Adrenal gland (tissue), 12 donors: Measurements from ENCODE around the gene SLC23A3. TPM values are rescaled to one million over a fixed set of nuclear protein-coding genes. Genes with fewer than 3 reads are reported as not detected.

ENCODE experiments used
- DNase-seq, 7 donors: peaks; one replicate each; pipeline ENCODE4 v3.0.0-alpha.2; 2019 to 2020
- H3K27ac ChIP-seq, 5 donors: fragments of 200-600 bp; sonication (generic) in 4 of 5; 1 replicate in 3 of 5; 2 replicates in 2 of 5; pipeline versions ENCODE4 v1.5.1 to v1.8.0; 2016 to 2020; ENCODE audit warnings: mild to moderate bottlenecking in 1 of 5
- H3K27me3 ChIP-seq: fragments of 200-600 bp; 2 replicates; pipeline ENCODE4 v1.8.0; 2021
- H3K36me3 ChIP-seq, 2 donors: fragments of 200-600 bp; replicated peaks in 1 of 2; 1 replicate in 1 of 2; 2 replicates in 1 of 2; pipeline versions ENCODE4 v1.5.1 to v1.8.0; 2018 to 2022
- H3K4me1 ChIP-seq, 2 donors: fragments of 200-600 bp; replicated peaks in 1 of 2; 1 replicate in 1 of 2; 2 replicates in 1 of 2; pipeline versions ENCODE4 v1.5.1 to v1.8.0; 2018 to 2021
- H3K4me3 ChIP-seq, 4 donors: fragments of 200-600 bp; sonication (generic) in 3 of 4; one replicate each; pipeline ENCODE4 v1.5.1; 2016 to 2018
- H3K9me3 ChIP-seq, 3 donors: fragments of 200-600 bp; sonication (generic) in 1 of 3; replicated peaks in 1 of 3; 1 replicate in 2 of 3; 2 replicates in 1 of 3; pipeline versions ENCODE4 v1.5.1 to v1.8.0; 2016 to 2021
- POLR2A ChIP-seq, 2 donors: fragments of 450-650 bp; IDR thresholded peaks; one replicate each; pipeline ENCODE4 v1.6.1; 2017; ENCODE audit warnings: antibody characterized with exemption in 2 of 2, mild to moderate bottlenecking in 2 of 2, moderate library complexity in 1 of 2
- WGBS, 4 donors: extraction: QIAGEN DNeasy Blood & Tissue Kit in 2 of 4; methylation state at CpG; one replicate each; pipeline versions ENCODE4 v1.1.5 to v1.1.7; 2013 to 2017; 5-methylcytosine and 5-hydroxymethylcytosine counted together
- intact Hi-C, 2 donors: fragments of 100-400 bp; cut with DNase I; formaldehyde crosslinking; loops; one replicate each; pipeline versions ENCODE4 v1.14.1 to v1.15.0; 2022 to 2023
- polyA plus RNA-seq, 3 donors: library from polyadenylated mRNA; stranded (reverse); fragments of 200-250 nt in 2 of 3; fragments of 350-450 nt in 1 of 3; fragmentation: Illumina TruSeq in 1 of 3; extraction: RNeasy Lipid Tissue Mini Kit (QIAGEN cat#74804) in 1 of 3; gene quantifications; one replicate each; pipeline ENCODE4 v1.2.3, GENCODE V29; 2013 to 2014
- total RNA-seq, 9 donors: library from RNA; depleted of rRNA in 4 of 9; stranded (reverse); fragments of >200 nt in 4 of 9; fragments of 120-200 nt in 1 of 9; fragmentation: NEBNext Ultra II Directional in 1 of 9; extraction: Animal tissue kit (Norgen Biotek cat#: 25700) in 1 of 9; gene quantifications; one replicate each; pipeline versions ENCODE4 v1.1.0 to v1.2.4, GENCODE V29; 2013 to 2023
- TF ChIP-seq, protein P1 (sequence below), 6 experiments: fragments of 450-650 bp in 4 of 6; fragments of 200-600 bp in 2 of 6; sonication (generic) in 1 of 6; IDR thresholded peaks; 1 replicate in 5 of 6; 2 replicates in 1 of 6; pipeline versions ENCODE4 v1.5.1 to v1.8.0; 2016 to 2021; ENCODE audit warnings: antibody characterized with exemption in 6 of 6, mild to moderate bottlenecking in 2 of 6, moderate library complexity in 1 of 6
- donor health status: healthy with polysubstance abuse.
- donor health status: Bipolar disorder and iron deficiency.
- donor health status: DM: yes; HTN: yes; CAD: no.
- donor health status: DM: no; HTN: no; CAD: no.
- donor health status: DM: no; HTN: no; CAD: no.
- donor health status: DM: yes; HTN: yes; CAD: no.

SLC23A3 gene
- total and polyA plus RNA-seq, 12 donors: 0.11 to 4.3 (median 0.84) TPM; not detected in 2

DNA sequence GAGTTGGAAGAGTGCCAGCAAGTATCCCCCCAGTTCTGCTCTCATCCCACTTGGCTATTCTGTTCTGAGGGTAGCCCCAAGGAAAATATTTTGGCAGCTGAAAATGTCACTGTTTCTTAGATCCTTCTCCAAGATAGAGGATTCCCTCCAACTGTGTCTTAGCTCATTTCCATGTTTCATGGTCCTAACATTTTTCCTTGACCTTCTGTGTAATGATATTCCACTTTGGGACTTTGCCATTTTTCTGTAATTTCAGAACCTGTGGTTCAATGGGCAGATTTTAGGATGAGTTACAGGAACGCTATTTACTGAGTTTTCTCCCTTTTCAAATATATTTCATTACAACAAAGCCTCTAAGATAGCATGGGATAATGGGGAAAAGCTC, 44.0 kb downstream of the SLC23A3 start:
- intact Hi-C loops: no loop called here
- no peak for DNase-seq
- Histone ChIP-seq H3K36me3 (no peaks in the 10 kb centered on the region), H3K27ac (peak overlapping the region; percentile 73 to 93 (median 81)), H3K9me3 (no peaks in the 10 kb centered on the region), H3K27me3 (no peaks in the 10 kb centered on the region), H3K4me1 (peaks cover 15 to 38% of the 10 kb centered on the region in 2 donors), H3K4me3 (no peak overlapping the region)
- TF ChIP-seq, protein P1, sequence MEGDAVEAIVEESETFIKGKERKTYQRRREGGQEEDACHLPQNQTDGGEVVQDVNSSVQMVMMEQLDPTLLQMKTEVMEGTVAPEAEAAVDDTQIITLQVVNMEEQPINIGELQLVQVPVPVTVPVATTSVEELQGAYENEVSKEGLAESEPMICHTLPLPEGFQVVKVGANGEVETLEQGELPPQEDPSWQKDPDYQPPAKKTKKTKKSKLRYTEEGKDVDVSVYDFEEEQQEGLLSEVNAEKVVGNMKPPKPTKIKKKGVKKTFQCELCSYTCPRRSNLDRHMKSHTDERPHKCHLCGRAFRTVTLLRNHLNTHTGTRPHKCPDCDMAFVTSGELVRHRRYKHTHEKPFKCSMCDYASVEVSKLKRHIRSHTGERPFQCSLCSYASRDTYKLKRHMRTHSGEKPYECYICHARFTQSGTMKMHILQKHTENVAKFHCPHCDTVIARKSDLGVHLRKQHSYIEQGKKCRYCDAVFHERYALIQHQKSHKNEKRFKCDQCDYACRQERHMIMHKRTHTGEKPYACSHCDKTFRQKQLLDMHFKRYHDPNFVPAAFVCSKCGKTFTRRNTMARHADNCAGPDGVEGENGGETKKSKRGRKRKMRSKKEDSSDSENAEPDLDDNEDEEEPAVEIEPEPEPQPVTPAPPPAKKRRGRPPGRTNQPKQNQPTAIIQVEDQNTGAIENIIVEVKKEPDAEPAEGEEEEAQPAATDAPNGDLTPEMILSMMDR (IDR thresholded peaks at IDR 0.05): no peak
- no peak for TF ChIP-seq POLR2A (IDR thresholded peaks at IDR 0.05)
- WGBS, 4 donors: 37 to 59% (median 57%) methylated on average over 1 of the region's 1 CpG

DNA sequence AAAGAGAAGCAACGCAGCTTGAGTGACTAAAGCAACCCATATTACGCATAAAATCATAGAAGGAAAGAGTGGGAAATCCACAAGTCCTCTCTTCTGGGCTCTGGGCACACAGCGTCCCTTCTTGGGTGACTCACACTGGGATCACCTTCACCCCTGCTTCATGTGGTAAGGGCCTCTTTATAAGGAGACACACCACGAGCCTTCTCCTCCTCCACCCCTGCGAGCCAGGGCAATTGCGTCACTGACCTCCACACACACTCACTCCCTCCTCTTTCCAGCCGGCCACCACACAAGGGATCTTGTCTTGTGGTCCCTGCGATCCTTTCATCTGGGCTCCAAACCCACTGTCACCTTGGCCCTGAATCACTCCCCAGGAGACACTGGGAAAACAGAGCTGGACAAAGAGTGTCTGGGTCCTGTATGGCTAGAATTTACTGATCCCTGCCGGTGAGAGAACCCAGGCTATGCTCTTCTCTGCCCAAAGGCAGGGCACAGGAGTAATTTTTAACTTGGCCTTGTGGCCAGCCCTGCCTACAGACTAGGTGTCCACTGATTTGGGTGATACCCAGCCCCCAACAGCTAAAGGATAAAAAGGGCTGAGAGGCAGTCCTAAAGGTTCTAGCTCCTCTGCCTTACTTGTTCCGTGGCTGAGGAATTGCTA, 44.5 kb downstream of the SLC23A3 start:
- intact Hi-C loops: no loop called here
- TF ChIP-seq, protein P1 (IDR thresholded peaks at IDR 0.05): no peak
- peak in 1 of 2 donors; percentile 65 for TF ChIP-seq POLR2A (IDR thresholded peaks at IDR 0.05)
- H3K4me3 ChIP-seq: no peak overlapping the region
- WGBS, 4 donors: 44 to 62% (median 52%) methylated on average over 10 of the region's 10 CpGs
- no peaks in the 10 kb centered on the region for H3K27me3 ChIP-seq
- peak; percentile 87 to 95 (median 94) for DNase-seq
- no peaks in the 10 kb centered on the region for H3K9me3 ChIP-seq
- H3K36me3 ChIP-seq: no peaks in the 10 kb centered on the region
- H3K27ac ChIP-seq: peak overlapping the region; percentile 73 to 93 (median 81)
- H3K4me1 ChIP-seq: peaks cover 15 to 38% of the 10 kb centered on the region in 2 donors

DNA sequence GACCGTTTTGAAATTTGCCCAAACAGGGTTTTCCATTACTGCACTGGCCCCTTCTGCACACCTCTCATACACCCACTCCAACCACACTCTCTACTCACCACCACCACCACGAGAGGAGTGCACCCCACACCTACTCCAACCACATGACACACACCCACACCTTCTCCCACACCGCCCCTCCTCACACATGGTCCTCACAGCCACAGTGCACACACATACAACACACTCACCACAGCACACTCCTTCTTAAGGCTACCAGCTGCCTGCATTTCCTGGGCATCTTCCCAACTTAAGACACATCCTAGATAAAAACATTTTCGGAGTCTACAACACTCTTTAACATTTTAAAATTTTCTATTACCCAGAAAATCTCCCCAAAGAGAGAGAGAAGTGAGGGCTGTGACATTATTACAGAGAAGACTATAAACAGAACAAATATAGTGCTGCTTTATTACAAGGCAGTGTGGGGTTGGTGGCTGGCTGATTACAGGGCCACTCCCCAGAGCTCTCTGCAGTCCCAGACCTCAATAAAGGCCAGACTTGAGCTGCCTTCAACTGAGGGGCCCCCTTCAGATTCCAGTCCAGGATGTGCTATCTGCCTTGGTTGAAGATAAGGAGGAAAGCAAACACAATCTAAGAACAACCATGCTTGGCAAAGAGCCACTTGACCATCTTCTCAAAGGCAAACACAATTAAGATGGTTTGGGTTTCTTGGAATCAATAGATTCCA, 45.3 kb downstream of the SLC23A3 start:
- DNase-seq: peak; percentile 24 to 57 (median 35)
- 69 to 76% (median 74%) methylated on average over 4 of the region's 4 CpGs for WGBS, 4 donors
- intact Hi-C loops: no loop called here
- TF ChIP-seq, protein P1 (IDR thresholded peaks at IDR 0.05): no peak
- no peak for TF ChIP-seq POLR2A (IDR thresholded peaks at IDR 0.05)
- peaks cover 15 to 38% of the 10 kb centered on the region in 2 donors for H3K4me1 ChIP-seq
- H3K4me3 ChIP-seq: no peak overlapping the region
- no peaks in the 10 kb centered on the region for H3K27me3 ChIP-seq
- peak overlapping the region; percentile 73 to 93 (median 81) for H3K27ac ChIP-seq
- H3K36me3 ChIP-seq: no peaks in the 10 kb centered on the region
- H3K9me3 ChIP-seq: no peaks in the 10 kb centered on the region

DNA sequence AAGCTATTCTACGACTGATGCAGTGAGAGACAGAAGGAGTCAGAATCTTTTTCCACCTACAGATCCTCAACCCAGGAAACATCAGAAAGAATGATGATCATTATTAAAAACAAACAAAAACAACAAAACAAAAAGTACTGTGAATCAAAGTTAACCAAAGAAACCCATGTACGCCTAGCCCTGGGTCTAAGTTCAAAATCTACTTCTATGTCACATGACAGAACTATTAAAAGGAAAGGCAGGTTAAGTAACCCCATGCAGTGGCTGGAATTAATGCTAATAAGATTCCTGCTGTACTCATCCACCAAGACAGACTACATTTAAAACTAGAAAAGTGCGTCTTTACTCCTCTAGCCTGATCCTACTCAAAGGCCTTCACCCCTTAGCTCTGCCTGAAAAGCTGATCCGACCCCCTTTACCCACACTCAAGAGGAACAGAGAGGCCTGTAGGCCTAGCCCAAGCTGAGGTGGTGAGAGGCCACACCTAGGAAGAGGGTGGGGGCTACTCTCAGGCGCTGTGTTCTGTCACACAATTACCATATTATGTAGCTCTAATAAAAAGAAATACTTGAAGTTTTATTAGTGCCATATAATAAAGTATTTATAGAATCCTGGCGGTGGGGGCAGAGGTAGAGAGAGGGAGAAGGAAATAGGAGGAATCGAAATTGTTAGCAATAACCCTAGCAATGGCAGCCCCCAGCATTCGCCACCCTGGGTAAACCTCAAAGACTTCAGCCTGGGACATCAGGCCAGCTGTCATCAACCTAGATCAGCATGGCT, 46.3 kb downstream of the SLC23A3 start:
- H3K9me3 ChIP-seq: no peaks in the 10 kb centered on the region
- H3K4me1 ChIP-seq: peaks cover 15 to 38% of the 10 kb centered on the region in 2 donors
- H3K27ac ChIP-seq: peak overlapping the region in 2 of 5 donors; percentile 73 to 93
- intact Hi-C loops: no loop called here
- WGBS, 4 donors: 92 to 96% (median 95%) methylated on average over 8 of the region's 8 CpGs
- H3K4me3 ChIP-seq: no peak overlapping the region
- DNase-seq: no peak
- no peak for TF ChIP-seq POLR2A (IDR thresholded peaks at IDR 0.05)
- TF ChIP-seq, protein P1 (IDR thresholded peaks at IDR 0.05): no peak
- H3K27me3 ChIP-seq: no peaks in the 10 kb centered on the region
- no peaks in the 10 kb centered on the region for H3K36me3 ChIP-seq
